Measurements from ENCODE around the gene NKD1. TPM values are rescaled to one million over a fixed set of nuclear protein-coding genes. Genes with fewer than 3 reads are reported as not detected.

Gene NKD1
- total RNA-seq, 1 donor from 2014 or later: 27.8 TPM

DNA sequence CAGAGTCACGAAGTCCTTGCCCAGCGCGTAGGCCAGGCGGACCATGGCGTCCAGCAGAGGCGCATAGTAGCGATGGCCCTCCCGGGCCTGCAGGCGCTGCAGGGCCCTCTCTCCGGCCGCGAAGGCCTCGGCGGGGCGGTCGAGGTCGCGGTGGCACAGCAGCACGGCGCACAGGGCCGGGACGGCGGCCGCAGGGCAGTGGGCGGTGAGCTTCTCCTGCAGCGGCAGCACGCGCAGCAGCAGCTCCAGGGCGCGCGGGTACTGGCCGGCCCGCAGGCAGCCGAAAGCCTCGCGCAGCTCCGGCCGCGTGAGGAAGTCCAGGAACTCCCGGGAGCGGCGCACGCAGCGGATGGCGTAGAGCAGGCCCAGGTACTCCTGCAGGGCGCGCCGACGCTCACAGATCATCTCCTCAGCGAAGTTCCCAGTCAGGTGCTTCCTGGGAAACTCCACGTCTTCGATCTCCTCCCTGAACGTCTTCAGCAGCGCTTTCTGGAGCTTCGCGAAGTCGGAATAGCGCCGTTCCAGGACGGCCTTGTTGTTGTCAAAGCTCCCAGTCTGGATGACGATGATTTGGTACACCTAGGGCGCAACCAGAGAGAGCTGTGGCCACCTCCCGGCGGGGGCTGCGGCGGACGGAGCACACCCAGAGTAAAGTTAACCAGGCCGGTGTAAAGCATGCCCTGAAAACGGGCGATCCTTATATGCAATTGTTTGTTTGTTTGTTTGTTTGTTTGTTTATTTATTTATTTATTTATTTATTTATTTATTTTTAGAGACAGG, 125.5 kb downstream of the NKD1 start:
- no peak for DNase-seq (ENCODE audit: low spot score)

DNA sequence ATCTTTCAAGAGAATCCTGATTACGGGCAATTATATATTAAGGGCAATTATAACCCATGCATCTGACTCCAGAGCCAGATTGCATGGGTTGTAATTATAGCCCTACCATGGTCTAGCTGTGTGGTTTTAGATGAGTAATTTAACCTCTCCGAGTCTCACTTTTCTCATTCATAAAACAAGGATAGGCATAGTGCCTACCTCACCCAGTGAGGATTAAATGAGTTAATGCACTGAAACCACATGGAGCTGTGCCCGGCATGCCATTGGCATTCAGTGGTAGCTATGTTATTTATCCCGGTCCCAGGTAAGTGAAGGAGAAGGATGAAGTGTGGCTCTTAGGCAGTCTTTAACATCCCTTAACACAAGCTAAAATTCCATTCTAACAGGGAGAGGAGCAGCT, 126.6 kb downstream of the NKD1 start:
- DNase-seq (ENCODE audit: low spot score): no peak

DNA sequence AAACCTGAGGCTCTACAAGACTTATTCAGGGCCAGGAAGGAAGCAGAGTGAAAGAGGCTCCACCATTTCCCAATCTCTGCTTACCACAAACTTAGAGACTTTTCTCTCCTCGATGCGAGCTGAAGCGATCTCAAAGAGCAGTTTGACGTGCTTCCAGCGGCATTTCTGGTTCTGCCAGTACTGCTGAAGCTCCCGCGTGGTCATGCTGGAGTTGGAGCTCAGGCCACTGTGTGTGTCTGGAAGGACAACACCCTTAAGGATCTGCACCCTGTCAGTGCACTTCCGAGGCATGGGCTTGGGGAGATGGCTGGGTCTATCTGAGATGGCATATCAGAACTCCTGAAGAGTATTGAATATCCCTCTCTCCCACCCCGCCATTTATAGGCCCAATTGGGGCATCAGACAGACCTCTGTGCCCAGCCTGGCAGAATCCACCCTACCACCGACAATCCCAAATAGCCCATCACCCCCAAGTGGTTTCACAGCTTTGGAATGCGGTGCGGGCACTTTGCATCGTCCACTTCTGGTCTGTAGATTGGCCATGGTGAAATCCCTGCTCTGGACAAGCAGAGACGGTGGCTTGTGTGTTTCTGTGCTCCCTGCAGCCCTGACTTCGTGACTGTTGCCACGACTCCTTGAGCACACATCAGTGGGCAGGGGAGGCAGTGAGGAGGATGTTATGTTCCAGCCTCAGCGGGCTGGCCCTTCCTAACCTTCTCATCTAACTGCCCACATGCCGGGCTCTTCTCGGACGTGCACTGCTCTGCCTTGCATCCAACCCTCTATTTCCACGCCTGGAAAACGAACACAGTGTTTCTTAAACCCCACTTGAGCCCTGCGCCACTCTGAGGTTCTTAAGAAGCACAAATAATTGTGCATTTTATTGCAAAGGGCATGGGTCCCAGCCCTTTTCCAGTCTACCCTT, 127.8 kb downstream of the NKD1 start:
- no peak for DNase-seq (ENCODE audit: low spot score)

DNA sequence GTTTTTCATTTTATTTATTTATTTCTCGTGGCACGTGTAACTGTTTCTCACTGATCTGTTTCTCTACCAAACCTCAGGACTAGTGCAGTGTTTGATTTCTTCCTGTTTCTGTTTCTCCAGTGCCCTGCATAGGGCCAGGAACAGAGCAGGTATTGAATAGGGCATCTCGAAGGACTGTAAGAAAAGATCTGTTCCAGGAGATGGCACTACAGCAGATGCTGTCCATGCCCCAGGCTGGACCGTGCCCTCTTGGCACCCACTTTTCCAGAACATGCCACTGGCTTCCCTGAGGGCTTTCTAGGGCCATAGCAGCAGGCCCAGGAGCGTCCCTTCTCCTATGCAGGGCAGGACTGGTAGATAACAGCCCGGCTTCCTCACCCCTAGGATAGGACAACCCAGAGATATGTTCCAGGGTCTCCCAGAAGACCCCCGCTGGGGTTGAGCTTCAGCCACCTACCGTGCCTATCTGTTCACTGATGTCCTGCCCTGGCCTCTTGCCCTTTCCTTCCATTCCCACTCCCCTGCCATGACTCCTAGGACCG, 128.6 kb downstream of the NKD1 start:
- no peak for DNase-seq (ENCODE audit: low spot score)

DNA sequence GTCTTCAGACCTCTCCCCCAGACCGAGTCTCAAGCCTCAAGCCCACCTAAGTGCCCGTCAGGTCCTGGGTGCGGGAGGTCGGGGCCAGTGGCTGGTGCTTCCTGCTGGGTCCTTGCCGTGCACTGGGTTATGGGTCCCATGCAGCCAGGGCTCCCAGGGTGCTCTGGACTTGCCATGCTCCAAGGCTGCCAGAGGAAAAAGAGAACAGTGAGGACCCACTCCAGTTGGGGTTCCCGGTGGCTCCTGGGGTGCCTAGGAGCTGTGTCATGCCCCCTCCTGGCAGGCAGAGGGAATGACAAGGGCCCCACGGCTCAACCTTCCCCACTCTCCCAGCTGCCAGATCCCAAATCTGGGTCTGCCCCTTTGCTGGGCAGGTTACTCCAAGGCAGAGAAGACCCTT, 129.2 kb downstream of the NKD1 start:
- DNase-seq (ENCODE audit: low spot score): no peak

DNA sequence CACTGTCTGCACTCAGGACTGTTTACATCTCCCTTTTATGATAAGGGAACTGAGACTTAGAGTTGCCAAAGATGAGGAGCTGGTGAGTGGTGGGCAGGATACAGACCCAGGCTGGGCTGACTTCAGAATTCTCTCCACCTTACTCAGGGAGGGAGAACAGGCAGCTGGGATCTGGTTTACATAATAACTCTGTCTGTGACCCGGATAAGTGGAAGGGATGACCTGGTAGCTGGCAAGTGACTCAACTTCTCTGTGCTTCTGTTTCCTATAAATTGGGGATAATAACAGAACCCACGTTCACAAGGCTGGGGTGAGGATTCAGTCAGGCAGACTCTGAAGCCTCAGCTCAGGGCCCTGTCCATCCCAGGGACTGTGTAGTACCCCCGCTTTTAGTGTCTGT, 130.3 kb downstream of the NKD1 start:
- no peak for DNase-seq (ENCODE audit: low spot score)

DNA sequence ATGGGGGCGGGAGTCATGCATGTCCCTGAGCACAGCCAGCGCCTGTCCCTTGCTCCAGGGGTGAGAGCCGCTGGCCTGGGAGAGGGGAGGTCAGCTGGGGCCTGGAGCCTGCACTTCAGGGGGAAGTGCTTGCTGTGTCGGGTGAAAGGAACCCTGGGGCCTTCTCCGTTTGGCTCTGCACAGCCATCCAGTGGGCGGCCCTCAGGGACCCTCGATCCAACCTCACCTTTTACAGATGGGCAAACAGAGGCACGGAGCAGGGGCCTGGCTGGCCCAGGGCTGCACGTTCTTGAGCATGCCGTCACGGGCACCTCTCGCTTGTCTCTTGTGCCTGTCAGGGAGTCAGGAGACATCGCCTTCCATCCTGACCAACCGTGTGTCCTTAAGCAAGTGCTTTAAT, 131.1 kb downstream of the NKD1 start:
- no peak for DNase-seq (ENCODE audit: low spot score)

DNA sequence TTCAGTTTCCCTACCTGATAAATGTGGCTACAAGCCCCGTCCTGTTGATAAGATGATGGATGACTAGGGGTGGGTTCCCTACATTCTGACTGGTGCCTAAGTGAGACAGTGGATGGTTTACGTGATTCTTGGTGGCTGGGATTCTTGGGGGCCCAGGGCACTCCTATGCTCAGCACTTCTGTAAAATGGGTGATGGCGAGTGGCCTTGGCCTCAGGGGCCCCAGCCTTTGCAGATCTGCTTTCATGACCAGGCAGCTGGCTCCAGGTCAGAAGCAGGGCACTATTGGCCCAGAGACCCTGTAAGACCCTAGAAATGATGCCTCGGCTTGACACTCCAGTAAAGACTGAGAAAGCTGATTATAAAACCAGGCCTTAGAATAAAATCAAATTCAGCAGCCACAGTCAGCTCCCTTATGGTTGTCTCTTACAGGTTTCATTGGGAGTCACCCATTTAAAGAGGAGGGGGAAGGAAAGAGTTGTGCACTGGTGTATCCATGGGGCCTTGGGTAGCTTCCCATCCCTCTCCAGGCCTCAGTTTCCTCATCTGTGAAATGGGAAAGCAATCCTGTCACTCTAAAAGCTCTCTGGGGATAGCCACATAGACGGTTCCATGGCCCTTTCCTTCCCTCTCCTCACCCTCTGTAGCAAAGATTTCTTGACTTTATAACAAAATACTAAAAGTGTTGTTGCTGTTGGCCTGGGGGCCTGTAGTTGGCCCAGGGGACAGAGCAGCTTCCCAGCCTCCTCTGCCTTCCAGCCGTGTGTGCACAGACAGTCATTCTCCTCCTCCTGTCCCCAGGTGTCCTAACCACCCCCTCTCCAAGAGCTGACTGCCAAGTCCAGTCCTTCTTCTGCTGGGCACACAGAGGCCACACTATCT, 131.7 kb downstream of the NKD1 start:
- DNase-seq (ENCODE audit: low spot score): no peak

DNA sequence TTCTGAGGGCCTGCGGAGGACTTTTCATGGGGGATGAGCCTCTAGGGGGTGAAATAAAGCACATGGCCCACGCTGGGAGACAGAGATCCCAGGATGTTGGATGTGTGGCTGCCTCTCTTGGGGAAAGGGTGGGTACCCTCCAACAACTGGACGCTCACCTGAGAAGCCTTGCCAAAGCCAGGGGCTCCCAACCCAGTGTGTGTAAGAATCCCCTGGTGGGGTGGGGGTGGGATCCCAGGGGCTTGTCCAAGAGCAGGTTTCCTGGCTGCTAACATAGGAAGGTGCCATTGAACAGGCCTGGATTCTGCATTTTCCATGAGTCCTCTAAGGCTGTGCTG, 132.3 kb downstream of the NKD1 start:
- DNase-seq (ENCODE audit: low spot score): no peak

DNA sequence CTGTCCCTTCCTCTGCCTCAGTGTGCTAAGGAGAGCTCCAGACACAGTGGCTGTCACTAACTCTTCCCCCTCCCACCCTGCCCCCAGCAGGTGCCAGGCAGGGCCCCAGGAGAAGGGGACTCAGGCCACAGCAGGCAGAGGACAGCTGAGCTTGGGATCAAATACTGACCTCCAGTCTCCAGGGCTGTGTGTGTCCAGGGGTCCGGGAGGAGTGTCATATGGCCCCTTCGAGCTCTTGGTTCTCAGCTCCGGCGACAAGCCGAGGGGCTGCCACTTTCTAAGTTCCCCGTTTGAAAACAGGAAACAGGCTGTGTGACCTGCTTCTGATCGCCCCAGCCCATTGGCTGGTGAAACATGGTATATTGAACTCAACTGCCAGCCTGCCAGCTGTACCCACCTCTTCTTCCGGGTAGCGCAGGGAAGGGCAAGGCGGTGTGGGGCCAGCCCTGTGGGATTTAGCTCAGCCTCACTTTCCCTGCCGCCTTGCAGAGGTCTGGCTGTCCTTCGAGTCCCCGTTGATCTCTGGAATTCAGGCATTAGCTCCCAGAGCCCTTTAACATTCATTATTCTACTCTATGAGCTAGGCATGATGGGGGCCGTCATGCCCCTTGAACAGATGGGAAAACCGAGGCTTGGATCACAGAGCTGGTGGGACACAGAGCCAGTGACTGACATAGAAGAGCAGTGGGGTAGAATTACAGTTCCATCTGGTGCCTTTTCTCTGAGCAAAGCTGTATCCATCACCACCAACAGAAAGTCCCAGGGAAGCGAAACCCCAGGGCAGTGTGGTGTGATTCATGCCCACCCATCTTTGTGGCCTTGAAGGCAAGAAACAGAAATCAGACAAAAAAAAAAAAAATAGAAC, 133.1 kb downstream of the NKD1 start, which contains the start of gene SNX20:
TSS of gene SNX20 (minus strand) at position 292 of the 865 bp plus-strand sequence. CDS start 3,786 bp downstream, outside the sequence.
- no peak for DNase-seq (ENCODE audit: low spot score)

DNA sequence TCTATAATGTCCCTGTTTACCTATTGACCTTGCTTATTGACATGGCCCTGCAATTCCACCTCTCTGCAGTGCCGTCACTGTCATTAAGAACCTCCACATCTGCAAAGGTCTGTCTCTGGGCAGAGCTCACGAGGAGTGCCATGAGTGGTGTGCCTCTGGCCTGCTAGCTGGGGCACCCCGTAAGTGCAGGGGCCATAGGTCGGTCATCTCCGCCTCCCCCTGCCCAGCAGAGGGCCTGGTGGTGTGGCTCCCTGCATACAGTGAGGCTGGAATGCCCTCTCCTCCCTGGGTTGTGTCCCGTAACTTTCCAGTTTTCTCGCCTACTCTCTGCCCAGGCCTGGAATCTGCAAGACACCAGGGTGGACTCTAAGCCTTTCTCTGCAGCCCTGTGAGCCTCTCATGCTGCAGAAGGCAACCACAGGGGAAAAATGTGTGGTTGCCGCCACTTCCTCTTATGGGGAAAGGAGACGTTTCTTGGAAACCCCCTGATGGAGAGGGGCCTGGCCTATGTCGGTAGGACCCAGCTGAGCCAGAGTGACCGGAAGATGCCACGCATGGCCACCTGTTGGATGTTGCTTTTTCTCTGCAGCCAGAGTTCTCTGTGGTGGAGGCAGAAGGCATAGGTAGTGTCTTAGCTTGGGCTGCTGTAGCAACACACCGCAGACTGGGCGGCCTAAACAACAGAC, 135.6 kb downstream of the NKD1 start:
- no peak for DNase-seq (ENCODE audit: low spot score)

DNA sequence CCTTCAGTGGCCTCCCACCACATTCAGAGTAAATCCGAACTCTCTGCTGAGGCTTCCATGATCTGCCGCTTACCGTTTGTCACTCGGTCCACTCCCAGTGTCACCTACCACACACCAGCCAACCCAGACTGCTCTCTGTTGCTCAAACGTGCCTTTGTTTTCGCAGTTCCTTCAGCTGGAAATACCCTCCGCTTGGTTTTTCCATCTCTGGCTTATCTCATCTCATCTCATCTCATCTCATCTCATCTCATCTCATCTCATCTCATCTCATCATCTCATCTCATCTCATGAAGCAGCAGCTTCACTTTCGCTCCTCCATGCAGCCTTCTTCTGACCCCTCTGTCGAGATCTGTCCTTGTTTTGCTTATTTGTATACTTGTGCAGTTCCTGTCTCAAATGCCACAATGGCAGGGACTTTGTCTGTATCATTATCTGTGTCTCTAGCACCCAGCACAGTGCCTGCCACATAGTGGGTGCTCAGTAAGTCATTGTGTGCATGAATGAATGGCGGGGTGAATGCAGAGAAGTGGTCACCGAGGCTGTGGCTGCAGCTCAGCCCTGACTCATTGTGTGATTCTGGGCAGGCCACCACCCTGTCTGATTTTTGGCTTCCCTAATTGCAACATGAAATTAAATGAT, 136.7 kb downstream of the NKD1 start:
- DNase-seq (ENCODE audit: low spot score): no peak

DNA sequence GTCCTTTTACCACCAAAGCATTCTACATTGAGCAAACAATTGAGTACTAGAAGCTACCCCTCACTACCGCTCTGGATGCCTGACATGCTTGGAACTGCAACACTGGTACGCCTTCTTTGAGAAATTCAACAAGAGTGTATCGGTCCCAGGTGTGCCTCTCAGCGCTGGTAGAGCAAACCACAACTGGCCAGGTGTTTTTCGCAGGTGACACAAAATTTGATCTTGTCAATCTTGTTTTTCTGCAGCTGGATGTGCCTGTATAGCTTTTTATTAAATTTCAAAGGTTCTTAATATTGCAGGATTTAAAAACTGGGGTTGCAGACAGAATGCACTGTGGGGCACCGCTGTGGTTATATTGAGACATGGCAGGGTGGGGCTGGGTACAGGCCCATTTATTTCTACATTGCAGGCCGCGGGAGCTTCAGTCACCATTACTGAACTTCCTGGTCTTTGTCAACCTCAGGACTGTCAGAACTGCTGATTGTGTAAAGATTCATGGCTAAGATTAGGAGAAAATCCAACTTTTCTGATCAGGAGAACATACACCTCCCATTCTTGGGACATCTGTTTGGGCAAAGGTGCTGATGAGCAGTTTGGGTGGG, 137.4 kb downstream of the NKD1 start:
- no peak for DNase-seq (ENCODE audit: low spot score)

DNA sequence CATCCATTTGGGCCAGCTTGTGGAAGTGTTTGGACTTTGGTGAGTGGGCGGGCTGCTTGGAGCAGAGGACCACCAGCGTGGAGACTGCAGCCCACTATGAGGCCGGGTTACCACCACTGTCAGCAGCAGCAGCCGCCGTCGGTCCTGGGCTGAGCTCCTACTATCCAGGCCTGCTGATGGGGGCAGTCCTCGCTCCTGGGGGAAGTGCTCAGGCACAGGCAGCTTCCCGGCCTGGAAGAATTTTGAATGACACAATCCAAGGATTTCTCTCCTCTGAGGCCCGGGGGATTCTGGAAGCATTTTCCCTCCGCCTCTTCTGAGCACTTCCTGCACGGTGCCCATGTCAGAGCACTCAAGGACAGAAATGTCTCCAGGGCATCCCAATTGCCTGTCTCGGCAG, 139.9 kb downstream of the NKD1 start:
- DNase-seq (ENCODE audit: low spot score): no peak

DNA sequence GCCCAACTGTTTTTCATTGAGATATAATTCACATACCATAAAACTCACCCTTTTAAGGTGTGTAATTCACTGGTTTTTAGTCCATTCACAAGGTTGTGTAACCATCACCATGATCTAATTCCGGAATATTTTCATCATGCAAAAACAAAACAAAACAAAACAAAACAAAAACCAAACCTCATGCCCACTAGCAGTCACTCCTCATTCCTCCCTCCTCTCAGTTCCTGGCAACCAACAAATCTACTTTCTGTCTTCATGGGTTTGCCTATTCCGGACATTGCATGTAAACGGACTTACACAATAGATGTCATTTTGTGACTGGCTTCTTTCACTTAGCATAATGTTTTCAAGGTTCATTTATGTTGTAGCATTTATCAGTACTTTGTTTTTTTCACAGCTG, 140.7 kb downstream of the NKD1 start:
- DNase-seq (ENCODE audit: low spot score): no peak

DNA sequence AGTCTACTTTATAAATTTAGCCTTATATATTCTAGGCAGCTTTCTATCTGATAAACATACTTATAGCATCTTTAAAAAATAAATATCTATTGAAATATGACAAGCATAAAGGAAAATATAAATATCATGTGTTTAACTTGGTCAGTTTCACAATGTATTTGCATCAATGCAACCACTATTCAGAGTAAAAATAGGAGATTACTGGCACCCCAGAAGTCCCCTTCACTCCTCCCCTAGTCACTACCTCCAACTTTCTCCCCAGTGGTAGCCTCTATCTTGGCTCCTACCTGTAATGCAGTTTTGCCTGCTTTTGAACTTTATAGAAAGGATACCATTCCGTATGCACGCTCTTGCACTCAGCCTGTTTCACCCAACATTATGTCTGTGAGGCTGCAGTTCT, 142.0 kb downstream of the NKD1 start:
- DNase-seq (ENCODE audit: low spot score): no peak

DNA sequence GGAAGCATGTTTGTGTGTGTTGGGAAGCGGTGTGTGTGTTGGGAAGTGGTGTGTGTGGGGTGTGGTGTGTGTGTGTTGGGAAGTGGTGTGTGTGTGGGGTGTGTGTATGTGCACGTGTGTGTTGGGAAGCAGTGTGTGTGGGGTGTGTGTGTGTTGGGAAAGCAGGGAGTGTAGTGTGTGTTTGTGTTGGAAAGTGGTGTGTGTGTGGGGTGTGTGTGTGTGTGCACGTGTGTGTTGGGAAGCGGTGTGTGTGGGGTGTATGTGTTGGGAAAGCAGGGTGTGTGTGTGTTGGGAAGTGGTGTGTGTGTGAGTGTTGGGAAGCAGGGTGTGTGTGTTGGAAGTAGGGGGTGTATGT, 144.4 kb downstream of the NKD1 start:
- DNase-seq (ENCODE audit: low spot score): no peak

DNA sequence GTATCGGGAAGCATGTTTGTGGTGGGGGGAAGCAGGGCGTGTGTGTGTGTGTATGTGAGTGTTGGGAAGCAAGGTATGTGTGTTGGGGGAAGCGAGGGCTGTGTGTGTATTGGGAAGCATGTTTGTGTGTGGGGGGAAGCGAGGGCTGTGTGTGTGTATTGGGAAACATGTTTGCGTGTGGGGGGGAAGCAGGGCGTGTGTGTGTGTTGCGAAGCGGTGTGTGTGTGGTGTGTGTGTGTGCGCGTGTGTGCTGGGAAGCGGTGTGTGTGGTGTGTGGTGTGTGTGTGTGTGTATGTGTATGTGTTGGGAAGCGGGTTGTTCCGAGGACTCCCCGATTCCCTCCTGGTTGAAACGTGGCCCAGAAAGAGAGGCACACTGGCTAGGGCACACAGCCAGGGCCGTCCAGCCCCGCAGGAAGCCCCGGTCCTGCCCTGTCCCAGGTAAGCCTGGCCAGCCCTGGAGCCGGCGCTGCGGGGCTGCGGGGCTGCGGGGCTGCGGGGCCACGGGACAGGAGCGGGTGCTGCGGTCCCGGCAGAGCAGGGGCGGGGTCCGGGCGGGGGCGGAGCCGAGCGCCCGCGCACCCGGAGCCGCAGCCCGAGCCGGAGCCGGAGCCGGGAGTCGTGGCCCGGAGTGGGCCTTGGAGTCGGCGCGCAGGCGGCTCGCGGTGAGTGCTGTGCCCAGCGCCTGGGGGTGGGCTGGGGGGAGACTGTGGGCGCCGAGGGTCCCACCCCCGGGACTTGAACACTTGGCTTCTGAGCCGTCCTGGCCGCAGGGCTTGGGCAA, 145.0 kb downstream of the NKD1 start, which contains the start of gene NOD2:
TSS of gene NOD2 (plus strand) at position 608 of the 783 bp plus-strand sequence. CDS start 5,890 bp downstream, outside the sequence.
- no peak for DNase-seq (ENCODE audit: low spot score)
